Mesenchymal stem cell (in vitro differentiated cells and primary cell): Measurements from ENCODE around the gene FADS3.

ENCODE experiments used
- DNase-seq: peaks from one replicate; pipeline ENCODE4 v3.0.0-alpha.2; 2013
- H2AFZ ChIP-seq: one replicate; pipeline ENCODE4 v1.6.1; 2013; ENCODE audit warnings: low read depth, mild to moderate bottlenecking, control low read depth, inconsistent platforms, low read length, moderate library complexity
- H2AK5ac ChIP-seq: 2 replicates; pipeline ENCODE4 v1.6.1; 2013; ENCODE audit warnings: low read length, moderate library complexity, mild to moderate bottlenecking, inconsistent platforms; ENCODE audit not compliant: severe bottlenecking
- H2BK120ac ChIP-seq: one replicate; pipeline ENCODE4 v1.6.1; 2013; ENCODE audit warnings: low read depth, mild to moderate bottlenecking, inconsistent platforms, low read length, moderate library complexity
- H2BK12ac ChIP-seq, 2 experiments: one replicate each; pipeline ENCODE4 v1.6.1; 2013; ENCODE audit warnings: inconsistent platforms in 2 of 2, low read length in 2 of 2, mild to moderate bottlenecking in 2 of 2, moderate library complexity in 2 of 2, control low read depth in 1 of 2
- H2BK15ac ChIP-seq: one replicate; pipeline ENCODE4 v1.6.1; 2013; ENCODE audit warnings: mild to moderate bottlenecking, low read depth, inconsistent platforms; ENCODE audit not compliant: poor library complexity, severe bottlenecking
- H2BK5ac ChIP-seq: 2 replicates; pipeline ENCODE4 v1.6.1; 2013; ENCODE audit warnings: low read depth, mild to moderate bottlenecking, low read length, control low read depth, inconsistent platforms; ENCODE audit not compliant: poor library complexity, severe bottlenecking
- H3K14ac ChIP-seq, 2 experiments: one replicate each; pipeline ENCODE4 v1.6.1; 2013; ENCODE audit warnings: inconsistent platforms in 2 of 2, low read length in 2 of 2, control low read depth in 1 of 2, mild to moderate bottlenecking in 1 of 2, moderate library complexity in 1 of 2
- H3K18ac ChIP-seq, 2 experiments: one replicate each; pipeline ENCODE4 v1.6.1; 2013; ENCODE audit warnings: inconsistent platforms in 2 of 2, low read length in 2 of 2, control low read depth in 1 of 2, low read depth in 1 of 2, mild to moderate bottlenecking in 1 of 2
- H3K23ac ChIP-seq, 2 experiments: one replicate each; pipeline ENCODE4 v1.6.1; 2013; ENCODE audit warnings: inconsistent platforms in 2 of 2, low read length in 2 of 2, mild to moderate bottlenecking in 2 of 2, moderate library complexity in 2 of 2, control low read depth in 1 of 2
- H3K27ac ChIP-seq: 2 replicates; pipeline ENCODE4 v1.5.1; 2013; ENCODE audit warnings: mild to moderate bottlenecking, moderate library complexity, low read length, control low read depth, inconsistent platforms; ENCODE audit not compliant: poor library complexity, severe bottlenecking
- H3K27me3 ChIP-seq, 2 experiments: 2 replicates each; pipeline versions ENCODE4 v1.6.1 to v1.7.0; 2013; ENCODE audit warnings: low read length in 2 of 2, mild to moderate bottlenecking in 2 of 2, moderate library complexity in 2 of 2, control low read depth in 1 of 2, inconsistent platforms in 1 of 2; ENCODE audit not compliant: control insufficient read depth in 1 of 2, insufficient read depth in 1 of 2
- H3K36me3 ChIP-seq, 2 experiments: 2 replicates each; pipeline versions ENCODE4 v1.6.1 to v1.7.0; 2013; ENCODE audit warnings: low read length in 2 of 2, control low read depth in 1 of 2, inconsistent platforms in 1 of 2, low read depth in 1 of 2, mild to moderate bottlenecking in 1 of 2; ENCODE audit not compliant: insufficient read depth in 2 of 2, control insufficient read depth in 1 of 2
- H3K4ac ChIP-seq, 2 experiments: one replicate each; pipeline ENCODE4 v1.6.1; 2013; ENCODE audit warnings: inconsistent platforms in 2 of 2, low read length in 2 of 2, mild to moderate bottlenecking in 2 of 2, moderate library complexity in 2 of 2, control low read depth in 1 of 2, low read depth in 1 of 2
- H3K4me1 ChIP-seq: 2 replicates; pipeline ENCODE4 v1.6.1; 2013; ENCODE audit warnings: low read depth, low read length, control low read depth; ENCODE audit not compliant: control insufficient read depth, insufficient read depth
- H3K4me2 ChIP-seq: 2 replicates; pipeline ENCODE4 v1.6.1; 2013; ENCODE audit warnings: low read length, mild to moderate bottlenecking, inconsistent platforms; ENCODE audit not compliant: poor library complexity, severe bottlenecking
- H3K4me3 ChIP-seq, 2 experiments: 2 replicates each; pipeline versions ENCODE4 v1.5.1 to v1.7.0; 2013; ENCODE audit warnings: low read length in 2 of 2, mild to moderate bottlenecking in 2 of 2, control low read depth in 1 of 2, low read depth in 1 of 2; ENCODE audit not compliant: insufficient read depth in 1 of 2
- H3K79me1 ChIP-seq: replicated peaks from 2 replicates; pipeline ENCODE4 v1.6.1; 2013; ENCODE audit warnings: mild to moderate bottlenecking, control low read depth, low read length, inconsistent platforms; ENCODE audit not compliant: poor library complexity, severe bottlenecking
- H3K9ac ChIP-seq: 2 replicates; pipeline ENCODE4 v1.7.0; 2013; ENCODE audit warnings: mild to moderate bottlenecking, low read length, moderate library complexity
- H3K9me3 ChIP-seq: 2 replicates; pipeline ENCODE4 v1.7.0; 2013; ENCODE audit warnings: mild to moderate bottlenecking, low read length; ENCODE audit not compliant: control insufficient read depth
- H4K8ac ChIP-seq: one replicate; pipeline ENCODE4 v1.6.1; 2013; ENCODE audit warnings: inconsistent platforms, mild to moderate bottlenecking, low read length, moderate library complexity
- H4K91ac ChIP-seq: one replicate; pipeline ENCODE4 v1.6.1; 2013; ENCODE audit warnings: mild to moderate bottlenecking, low read length, inconsistent platforms
- WGBS: methylation state at CpG from one replicate; pipeline ENCODE4 v1.1.7; 2013; ENCODE audit warnings: mixed read lengths; 5-methylcytosine and 5-hydroxymethylcytosine counted together

Gene FADS3

GRCh38 chr11:61866231-61866957 is 25.0 kb downstream of the FADS3 start:
- Histone ChIP-seq H3K4ac (no peak overlapping the region), H3K27me3 (no peaks in the 10 kb centered on the region), H3K9ac (no peak overlapping the region), H3K27ac (no peak overlapping the region), H3K4me3 (no peak overlapping the region), H3K79me1 (peaks cover 5% of the 10 kb centered on the region), H2BK12ac (no peak overlapping the region), H3K36me3 (peaks cover 34 to 53% of the 10 kb centered on the region in 2 experiments), H3K9me3 (no peaks in the 10 kb centered on the region), H3K23ac (no peak overlapping the region), H4K91ac (no peak overlapping the region), H2BK120ac (no peak overlapping the region), H3K4me2 (no peak overlapping the region), H3K4me1 (peaks cover 10% of the 10 kb centered on the region), H2AFZ (no peak overlapping the region), H4K8ac (peak overlapping the region; percentile 8), H2BK15ac (no peak overlapping the region), H2AK5ac (no peak overlapping the region), H2BK5ac (no peak overlapping the region), H3K14ac (no peak overlapping the region), H3K18ac (no peak overlapping the region)
- DNase-seq, result no peak
- WGBS, result 88% methylated on average over 18 of the region's 18 CpGs

GRCh38 chr11:61864814-61865775 is 26.2 kb downstream of the FADS3 start:
- Histone ChIP-seq H3K18ac (no peak overlapping the region), H2BK12ac (no peak overlapping the region), H3K36me3 (peaks cover 44 to 64% of the 10 kb centered on the region in 2 experiments), H3K4ac (no peak overlapping the region), H2BK120ac (no peak overlapping the region), H3K9ac (no peak overlapping the region), H3K4me1 (peaks cover 5% of the 10 kb centered on the region), H3K27ac (no peak overlapping the region), H4K91ac (no peak overlapping the region), H2AK5ac (no peak overlapping the region), H4K8ac (peak overlapping the region; percentile 29), H3K4me2 (no peak overlapping the region), H2BK5ac (no peak overlapping the region), H2AFZ (no peak overlapping the region), H3K23ac (no peak overlapping the region), H3K9me3 (no peaks in the 10 kb centered on the region), H3K14ac (no peak overlapping the region), H3K79me1 (peaks cover 5% of the 10 kb centered on the region), H2BK15ac (no peak overlapping the region), H3K4me3 (no peak overlapping the region), H3K27me3 (no peaks in the 10 kb centered on the region)
- 98% methylated on average over 20 of the region's 20 CpGs for WGBS
- no peak for DNase-seq

DNA sequence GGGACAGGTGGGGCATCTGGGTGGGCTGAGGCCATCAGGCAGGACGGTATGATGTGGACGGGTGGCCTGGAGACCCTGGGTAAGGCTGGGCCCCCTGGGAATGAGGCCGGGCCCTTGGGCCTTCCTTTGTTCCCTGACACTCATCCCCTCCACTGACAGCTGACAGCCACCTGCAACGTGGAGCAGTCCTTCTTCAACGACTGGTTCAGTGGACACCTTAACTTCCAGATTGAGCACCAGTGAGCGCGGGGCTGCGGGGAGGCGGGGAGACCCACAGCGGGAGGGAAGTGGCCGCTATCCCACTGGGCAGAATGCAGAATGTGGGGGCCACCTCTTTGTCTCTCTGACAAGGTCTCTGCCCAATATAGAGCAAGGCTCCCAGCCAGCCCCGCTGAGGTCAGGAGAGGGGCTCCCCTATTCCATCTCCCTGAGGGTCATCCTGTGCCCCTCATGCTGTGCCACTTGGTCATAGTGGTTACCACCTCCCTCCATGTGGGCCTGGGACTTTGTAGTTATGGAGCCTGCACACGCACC is 27.7 kb downstream of the FADS3 start:
- H2BK15ac ChIP-seq, result no peak overlapping the region
- H4K91ac ChIP-seq, result no peak overlapping the region

More for the DNA sequence above, 27.7 kb downstream of the FADS3 start:
- Histone ChIP-seq H3K4ac (no peak overlapping the region), H2BK5ac (no peak overlapping the region), H3K23ac (no peak overlapping the region), H3K4me2 (no peak overlapping the region), H3K79me1 (peaks cover 5% of the 10 kb centered on the region), H3K9ac (no peak overlapping the region), H2BK12ac (no peak overlapping the region), H3K27ac (no peak overlapping the region), H3K4me3 (no peak overlapping the region), H3K36me3 (peaks cover 56 to 71% of the 10 kb centered on the region in 2 experiments), H3K18ac (no peak overlapping the region), H3K27me3 (no peaks in the 10 kb centered on the region), H2AFZ (no peak overlapping the region), H2BK120ac (no peak overlapping the region), H3K4me1 (peaks cover 5% of the 10 kb centered on the region), H3K9me3 (no peaks in the 10 kb centered on the region), H3K14ac (no peak overlapping the region), H2AK5ac (no peak overlapping the region), H4K8ac (peak overlapping the region; percentile 32)
- WGBS, result 95% methylated on average over 13 of the region's 13 CpGs
- no peak for DNase-seq
